ENCODE measurements around the gene TNFRSF19.

TNFRSF19 gene

DNA sequence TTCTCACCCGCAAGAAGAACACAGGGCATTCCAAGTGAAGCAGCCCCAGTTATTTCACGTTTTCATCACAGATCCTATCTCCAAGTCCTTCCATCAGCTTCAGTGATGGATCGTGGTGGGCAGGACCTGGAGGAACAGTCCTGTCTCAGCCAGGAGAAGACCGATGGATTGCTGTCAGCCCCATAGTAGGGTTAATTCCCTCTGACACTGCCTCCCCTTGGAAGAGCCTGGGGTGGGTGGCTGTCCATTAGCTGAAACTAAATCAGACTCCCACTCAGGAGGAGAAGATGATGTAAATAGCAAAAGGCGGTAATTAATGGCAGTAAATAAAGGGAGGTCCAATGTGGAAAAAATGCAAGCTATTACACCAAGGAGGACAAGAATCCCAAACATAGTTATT is 131.0 kb downstream of the TNFRSF19 start:
- no peak overlapping the region for H3K27ac ChIP-seq (ENCODE audit: low read depth, low read length)
- no peak for DNase-seq
- no peak overlapping the region for H3K4me3 ChIP-seq (ENCODE audit: low read depth, low read length)
- H3K4me2 ChIP-seq (ENCODE audit: low read length): no peak overlapping the region
- H3K9me3 ChIP-seq (ENCODE audit: insufficient read depth, low read depth, low read length): no peaks in the 10 kb centered on the region
- H3K18ac ChIP-seq (ENCODE audit: low read length): no peak overlapping the region
- H3K23ac ChIP-seq (ENCODE audit: low read length): no peak overlapping the region
- no peak overlapping the region for H2BK5ac ChIP-seq (ENCODE audit: low read depth, low read length, poor library complexity)
- peaks cover 0 to 4% of the 10 kb centered on the region in 2 experiments for H3K4me1 ChIP-seq (ENCODE audit: control insufficient read depth in 1 of 2, insufficient read depth in 2 of 2, low read length in 2 of 2)
- no peaks in the 10 kb centered on the region for H3K27me3 ChIP-seq (ENCODE audit: insufficient read depth, low read length)
- H2BK120ac ChIP-seq (ENCODE audit: insufficient read depth, low read length, poor library complexity): no peak overlapping the region
- H3K14ac ChIP-seq (ENCODE audit: low read length): no peak overlapping the region
- no peaks in the 10 kb centered on the region for H3K79me2 ChIP-seq (ENCODE audit: control insufficient read depth, insufficient read depth, low read length, poor library complexity)
- no peak overlapping the region for H2AFZ ChIP-seq (ENCODE audit: insufficient read depth, low read length, poor library complexity)
- no peak overlapping the region for H3K9ac ChIP-seq (ENCODE audit: low read length)
- H3K79me1 ChIP-seq (ENCODE audit: low read length): no peaks in the 10 kb centered on the region
- no peak overlapping the region for H3K4ac ChIP-seq (ENCODE audit: low read depth, low read length)
- H2AK5ac ChIP-seq (ENCODE audit: low read length): no peak overlapping the region
- H3K36me3 ChIP-seq (ENCODE audit: control insufficient read depth in 1 of 2, insufficient read depth in 2 of 2, low read length in 2 of 2): no peaks in the 10 kb centered on the region
- no peak overlapping the region for H4K91ac ChIP-seq (ENCODE audit: low read depth, low read length)
- WGBS (ENCODE audit: extremely low coverage, insufficient coverage, insufficient read length): no CpG with 5 or more reads among the region's 5 CpGs
- H2BK12ac ChIP-seq (ENCODE audit: low read length): no peak overlapping the region
- no peak overlapping the region for H4K8ac ChIP-seq (ENCODE audit: low read depth, low read length)
- no peak overlapping the region for H4K12ac ChIP-seq (ENCODE audit: low read depth, low read length)

DNA sequence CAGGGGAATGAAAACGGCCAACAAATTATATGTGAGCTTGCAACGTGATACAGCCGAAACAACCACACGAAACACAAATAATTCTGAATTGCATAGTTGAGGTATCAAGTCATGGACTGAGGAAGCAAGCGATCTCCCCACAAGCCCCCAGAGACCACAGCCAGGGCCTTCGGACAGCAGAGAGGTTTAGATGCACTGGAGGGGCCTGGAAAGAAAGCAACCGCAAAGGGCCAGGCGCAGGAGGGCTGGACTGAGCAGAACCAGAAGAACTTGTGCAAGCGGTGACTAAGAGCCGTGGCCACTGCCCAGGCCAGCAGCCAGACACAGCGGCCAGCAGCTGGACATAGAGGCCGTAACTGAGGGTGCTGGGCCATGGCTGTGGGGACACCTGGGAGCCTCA is 131.4 kb downstream of the TNFRSF19 start:
- Histone ChIP-seq H3K9ac (ENCODE audit: low read length) (no peak overlapping the region), H3K9me3 (ENCODE audit: insufficient read depth, low read depth, low read length) (no peaks in the 10 kb centered on the region), H3K4me1 (ENCODE audit: control insufficient read depth in 1 of 2, insufficient read depth in 2 of 2, low read length in 2 of 2) (peaks cover 0 to 4% of the 10 kb centered on the region in 2 experiments), H3K27me3 (ENCODE audit: insufficient read depth, low read length) (no peaks in the 10 kb centered on the region), H3K18ac (ENCODE audit: low read length) (no peak overlapping the region), H3K27ac (ENCODE audit: low read depth, low read length) (no peak overlapping the region), H2AFZ (ENCODE audit: insufficient read depth, low read length, poor library complexity) (no peak overlapping the region), H3K4me2 (ENCODE audit: low read length) (no peak overlapping the region), H4K12ac (ENCODE audit: low read depth, low read length) (no peak overlapping the region), H3K79me2 (ENCODE audit: control insufficient read depth, insufficient read depth, low read length, poor library complexity) (no peaks in the 10 kb centered on the region), H2AK5ac (ENCODE audit: low read length) (no peak overlapping the region), H3K4ac (ENCODE audit: low read depth, low read length) (no peak overlapping the region), H3K23ac (ENCODE audit: low read length) (no peak overlapping the region), H4K8ac (ENCODE audit: low read depth, low read length) (no peak overlapping the region), H2BK120ac (ENCODE audit: insufficient read depth, low read length, poor library complexity) (no peak overlapping the region), H3K14ac (ENCODE audit: low read length) (no peak overlapping the region), H4K91ac (ENCODE audit: low read depth, low read length) (no peak overlapping the region), H3K4me3 (ENCODE audit: low read depth, low read length) (no peak overlapping the region), H2BK5ac (ENCODE audit: low read depth, low read length, poor library complexity) (no peak overlapping the region), H3K79me1 (ENCODE audit: low read length) (no peaks in the 10 kb centered on the region), H2BK12ac (ENCODE audit: low read length) (no peak overlapping the region), H3K36me3 (ENCODE audit: control insufficient read depth in 1 of 2, insufficient read depth in 2 of 2, low read length in 2 of 2) (no peaks in the 10 kb centered on the region)
- no CpG with 5 or more reads among the region's 12 CpGs for WGBS (ENCODE audit: extremely low coverage, insufficient coverage, insufficient read length)
- DNase-seq: peak in 1 of 2 donors; percentile 32

DNA sequence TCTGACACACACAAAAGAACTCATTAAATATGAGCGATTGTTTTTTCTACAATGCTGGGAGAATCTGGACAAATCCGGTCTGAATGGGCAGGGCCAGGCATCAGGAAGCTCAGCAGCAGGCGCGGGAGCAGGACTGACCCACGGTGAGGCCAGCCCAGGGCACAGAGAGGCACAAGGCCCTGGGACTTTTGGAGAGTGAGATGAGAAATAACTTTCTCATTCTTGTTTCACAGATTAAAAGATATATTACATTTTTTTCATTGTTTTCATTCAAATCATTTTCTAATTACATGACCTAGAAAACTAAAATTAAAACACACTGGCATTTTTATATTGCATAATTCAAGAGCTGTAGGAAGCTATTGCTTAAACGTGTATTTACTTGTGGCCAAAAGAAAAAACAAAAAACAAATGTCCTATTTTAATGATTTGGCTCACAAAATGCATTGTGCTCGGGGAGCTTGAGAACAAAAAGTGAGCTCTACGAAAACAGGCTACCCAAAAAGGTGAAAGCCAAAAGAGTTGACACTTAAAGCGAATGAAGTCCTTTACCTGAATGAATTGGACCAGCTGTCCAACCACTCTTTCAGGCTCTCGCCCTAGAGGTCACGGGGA is 133.1 kb downstream of the TNFRSF19 start:
- H3K27ac ChIP-seq (ENCODE audit: low read depth, low read length): no peak overlapping the region
- peaks cover 0 to 4% of the 10 kb centered on the region in 2 experiments for H3K4me1 ChIP-seq (ENCODE audit: control insufficient read depth in 1 of 2, insufficient read depth in 2 of 2, low read length in 2 of 2)
- H3K9me3 ChIP-seq (ENCODE audit: insufficient read depth, low read depth, low read length): no peaks in the 10 kb centered on the region
- no peaks in the 10 kb centered on the region for H3K27me3 ChIP-seq (ENCODE audit: insufficient read depth, low read length)
- no peak overlapping the region for H4K12ac ChIP-seq (ENCODE audit: low read depth, low read length)
- no peak overlapping the region for H3K4me2 ChIP-seq (ENCODE audit: low read length)
- H4K91ac ChIP-seq (ENCODE audit: low read depth, low read length): no peak overlapping the region
- WGBS (ENCODE audit: extremely low coverage, insufficient coverage, insufficient read length): no CpG with 5 or more reads among the region's 11 CpGs
- no peak overlapping the region for H2AK5ac ChIP-seq (ENCODE audit: low read length)
- H2AFZ ChIP-seq (ENCODE audit: insufficient read depth, low read length, poor library complexity): no peak overlapping the region
- no peaks in the 10 kb centered on the region for H3K79me2 ChIP-seq (ENCODE audit: control insufficient read depth, insufficient read depth, low read length, poor library complexity)
- no peak overlapping the region for H2BK120ac ChIP-seq (ENCODE audit: insufficient read depth, low read length, poor library complexity)
- H2BK5ac ChIP-seq (ENCODE audit: low read depth, low read length, poor library complexity): no peak overlapping the region
- H3K36me3 ChIP-seq (ENCODE audit: control insufficient read depth in 1 of 2, insufficient read depth in 2 of 2, low read length in 2 of 2): no peaks in the 10 kb centered on the region
- no peak overlapping the region for H4K8ac ChIP-seq (ENCODE audit: low read depth, low read length)
- H3K18ac ChIP-seq (ENCODE audit: low read length): no peak overlapping the region
- no peak overlapping the region for H2BK12ac ChIP-seq (ENCODE audit: low read length)
- no peak overlapping the region for H3K4ac ChIP-seq (ENCODE audit: low read depth, low read length)
- H3K4me3 ChIP-seq (ENCODE audit: low read depth, low read length): no peak overlapping the region
- no peaks in the 10 kb centered on the region for H3K79me1 ChIP-seq (ENCODE audit: low read length)
- no peak overlapping the region for H3K9ac ChIP-seq (ENCODE audit: low read length)
- DNase-seq: peak in 1 of 2 donors; percentile 7
- no peak overlapping the region for H3K14ac ChIP-seq (ENCODE audit: low read length)
- H3K23ac ChIP-seq (ENCODE audit: low read length): no peak overlapping the region

DNA sequence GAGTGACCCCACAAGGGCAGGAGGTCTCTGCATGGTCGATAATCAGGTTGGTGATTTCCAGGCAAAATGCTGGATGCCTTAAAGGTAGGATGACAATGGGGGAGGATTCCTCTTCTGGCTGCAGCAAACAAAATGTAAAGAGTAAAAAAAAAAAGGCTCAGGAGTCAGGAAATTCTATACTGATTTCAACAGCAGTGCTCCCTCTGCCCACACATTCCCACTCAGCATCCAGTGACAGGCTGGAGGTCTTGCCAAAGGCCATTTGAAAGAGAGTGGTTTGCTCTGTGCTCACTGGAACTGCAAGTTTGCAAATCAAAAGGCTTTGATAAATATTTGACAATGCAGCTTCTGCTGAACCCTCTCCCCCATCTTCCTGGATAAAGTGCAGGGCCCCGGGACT is 135.4 kb downstream of the TNFRSF19 start:
- no CpG with 5 or more reads among the region's 2 CpGs for WGBS (ENCODE audit: extremely low coverage, insufficient coverage, insufficient read length)
- no peak overlapping the region for H3K4ac ChIP-seq (ENCODE audit: low read depth, low read length)

More for the DNA sequence above, 135.4 kb downstream of the TNFRSF19 start:
- Histone ChIP-seq H2AK5ac (ENCODE audit: low read length) (no peak overlapping the region), H3K4me1 (ENCODE audit: control insufficient read depth in 1 of 2, insufficient read depth in 2 of 2, low read length in 2 of 2) (peaks cover 0 to 4% of the 10 kb centered on the region in 2 experiments), H3K27me3 (ENCODE audit: insufficient read depth, low read length) (no peaks in the 10 kb centered on the region), H2BK12ac (ENCODE audit: low read length) (no peak overlapping the region), H3K23ac (ENCODE audit: low read length) (no peak overlapping the region), H3K36me3 (ENCODE audit: control insufficient read depth in 1 of 2, insufficient read depth in 2 of 2, low read length in 2 of 2) (no peaks in the 10 kb centered on the region), H3K79me2 (ENCODE audit: control insufficient read depth, insufficient read depth, low read length, poor library complexity) (no peaks in the 10 kb centered on the region), H3K9me3 (ENCODE audit: insufficient read depth, low read depth, low read length) (no peaks in the 10 kb centered on the region), H4K8ac (ENCODE audit: low read depth, low read length) (no peak overlapping the region), H3K4me2 (ENCODE audit: low read length) (no peak overlapping the region), H3K9ac (ENCODE audit: low read length) (no peak overlapping the region), H3K14ac (ENCODE audit: low read length) (no peak overlapping the region), H4K12ac (ENCODE audit: low read depth, low read length) (no peak overlapping the region), H2AFZ (ENCODE audit: insufficient read depth, low read length, poor library complexity) (no peak overlapping the region), H2BK120ac (ENCODE audit: insufficient read depth, low read length, poor library complexity) (no peak overlapping the region), H3K4me3 (ENCODE audit: low read depth, low read length) (no peak overlapping the region), H3K18ac (ENCODE audit: low read length) (no peak overlapping the region), H3K79me1 (ENCODE audit: low read length) (no peaks in the 10 kb centered on the region), H2BK5ac (ENCODE audit: low read depth, low read length, poor library complexity) (no peak overlapping the region), H3K27ac (ENCODE audit: low read depth, low read length) (no peak overlapping the region), H4K91ac (ENCODE audit: low read depth, low read length) (no peak overlapping the region)
- no peak for DNase-seq
